ENCODE measurements around the gene USP34. TPM values are rescaled to one million over a fixed set of nuclear protein-coding genes. Genes with fewer than 3 reads are reported as not detected.

USP34 gene
- total and polyA plus RNA-seq, 9 of the 15 experiments (the other 6 are each of a cell fraction or from before 2014, with no cell fraction given) = 19.8 to 108 (median 67.8) TPM

DNA sequence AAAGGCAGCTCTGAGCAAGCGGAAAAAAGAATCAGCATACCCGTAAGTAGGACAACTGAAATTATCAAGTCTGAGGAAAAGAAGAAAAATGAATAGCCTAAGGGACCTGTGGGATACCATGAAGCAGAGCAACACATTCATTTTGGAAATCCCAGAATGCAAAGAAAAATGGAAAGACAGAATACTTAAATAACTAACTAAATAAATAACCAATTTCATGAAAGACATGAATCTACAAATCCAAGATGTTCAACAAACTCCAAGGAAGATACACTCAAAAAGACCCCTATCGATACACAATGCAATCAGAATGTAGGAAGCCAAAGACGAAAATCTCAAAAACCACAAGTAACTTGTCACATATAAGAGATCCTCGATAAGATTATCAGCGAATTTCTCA lies 117.0 kb downstream of the USP34 start (continued):
- TF ChIP-seq KDM1A (IDR thresholded peaks at IDR 0.05) (no peak), ZBTB34 (CRISPR knock-in tag; IDR thresholded peaks at IDR 0.05) (no peak), ZFX (CRISPR knock-in tag; IDR thresholded peaks at IDR 0.05) (no peak), RAD21 (CRISPR knock-in tag; conservative IDR thresholded peaks at IDR 0.05 in 1 of 2, IDR thresholded peaks at IDR 0.05 in 1 of 2) (no peak), JUNB (CRISPR knock-in tag; conservative IDR thresholded peaks at IDR 0.05) (no peak), CBX3 (IDR thresholded peaks at IDR 0.05; ENCODE audit: borderline replicate concordance in 1 of 2, low read length in 2 of 2) (peak in 1 of 2 experiments; percentile 80; a peak in 2 of 3 replicates), NR2C2 (CRISPR knock-in tag; IDR thresholded peaks at IDR 0.05) (no peak), NR2C2 (tag; IDR thresholded peaks at IDR 0.05) (no peak), IFI16 (CRISPR knock-in tag; IDR thresholded peaks at IDR 0.05) (no peak), SLC30A9 (CRISPR knock-in tag; IDR thresholded peaks at IDR 0.05) (no peak), HOMEZ (CRISPR knock-in tag; IDR thresholded peaks at IDR 0.05) (no peak), TRIM24 (IDR thresholded peaks at IDR 0.05) (peak in 1 of 2 experiments; percentile 46; a peak in 2 of 4 replicates), PBX2 (CRISPR knock-in tag; IDR thresholded peaks at IDR 0.05; ENCODE audit: low read depth) (no peak), PBX2 (tag; conservative IDR thresholded peaks at IDR 0.05; ENCODE audit: low read depth) (no peak), ZNF445 (CRISPR knock-in tag; IDR thresholded peaks at IDR 0.05; ENCODE audit: low read depth) (no peak), ZNF766 (CRISPR knock-in tag; conservative IDR thresholded peaks at IDR 0.05) (no peak)
- TF ChIP-seq, protein P1, sequence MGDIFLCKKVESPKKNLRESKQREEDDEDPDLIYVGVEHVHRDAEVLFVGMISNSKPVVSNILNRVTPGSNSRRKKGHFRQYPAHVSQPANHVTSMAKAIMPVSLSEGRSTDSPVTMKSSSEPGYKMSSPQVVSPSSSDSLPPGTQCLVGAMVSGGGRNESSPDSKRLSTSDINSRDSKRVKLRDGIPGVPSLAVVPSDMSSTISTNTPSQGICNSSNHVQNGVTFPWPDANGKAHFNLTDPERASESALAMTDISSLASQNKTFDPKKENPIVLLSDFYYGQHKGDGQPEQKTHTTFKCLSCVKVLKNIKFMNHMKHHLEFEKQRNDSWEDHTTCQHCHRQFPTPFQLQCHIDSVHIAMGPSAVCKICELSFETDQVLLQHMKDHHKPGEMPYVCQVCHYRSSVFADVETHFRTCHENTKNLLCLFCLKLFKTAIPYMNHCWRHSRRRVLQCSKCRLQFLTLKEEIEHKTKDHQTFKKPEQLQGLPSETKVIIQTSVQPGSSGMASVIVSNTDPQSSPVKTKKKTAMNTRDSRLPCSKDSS (IDR thresholded peaks at IDR 0.05; ENCODE audit: low read depth, partially characterized antibody) = peak; percentile 77
- TF ChIP-seq, protein P2, sequence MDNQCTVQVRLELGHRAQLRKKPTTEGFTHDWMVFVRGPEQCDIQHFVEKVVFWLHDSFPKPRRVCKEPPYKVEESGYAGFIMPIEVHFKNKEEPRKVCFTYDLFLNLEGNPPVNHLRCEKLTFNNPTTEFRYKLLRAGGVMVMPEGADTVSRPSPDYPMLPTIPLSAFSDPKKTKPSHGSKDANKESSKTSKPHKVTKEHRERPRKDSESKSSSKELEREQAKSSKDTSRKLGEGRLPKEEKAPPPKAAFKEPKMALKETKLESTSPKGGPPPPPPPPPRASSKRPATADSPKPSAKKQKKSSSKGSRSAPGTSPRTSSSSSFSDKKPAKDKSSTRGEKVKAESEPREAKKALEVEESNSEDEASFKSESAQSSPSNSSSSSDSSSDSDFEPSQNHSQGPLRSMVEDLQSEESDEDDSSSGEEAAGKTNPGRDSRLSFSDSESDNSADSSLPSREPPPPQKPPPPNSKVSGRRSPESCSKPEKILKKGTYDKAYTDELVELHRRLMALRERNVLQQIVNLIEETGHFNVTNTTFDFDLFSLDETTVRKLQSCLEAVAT (IDR thresholded peaks at IDR 0.05) = 0 out of 4 replicates have a peak, but pooled peaks of 1 of the 2 experiments have one; percentile 17
- TF ChIP-seq, protein P3, sequence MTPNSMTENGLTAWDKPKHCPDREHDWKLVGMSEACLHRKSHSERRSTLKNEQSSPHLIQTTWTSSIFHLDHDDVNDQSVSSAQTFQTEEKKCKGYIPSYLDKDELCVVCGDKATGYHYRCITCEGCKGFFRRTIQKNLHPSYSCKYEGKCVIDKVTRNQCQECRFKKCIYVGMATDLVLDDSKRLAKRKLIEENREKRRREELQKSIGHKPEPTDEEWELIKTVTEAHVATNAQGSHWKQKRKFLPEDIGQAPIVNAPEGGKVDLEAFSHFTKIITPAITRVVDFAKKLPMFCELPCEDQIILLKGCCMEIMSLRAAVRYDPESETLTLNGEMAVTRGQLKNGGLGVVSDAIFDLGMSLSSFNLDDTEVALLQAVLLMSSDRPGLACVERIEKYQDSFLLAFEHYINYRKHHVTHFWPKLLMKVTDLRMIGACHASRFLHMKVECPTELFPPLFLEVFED (CRISPR knock-in tag; conservative IDR thresholded peaks at IDR 0.05) = no peak

Data from K562 (cell line).